SU-DHL-6 (cell line): ENCODE measurements around the gene MRPL2.
"Not testable (repeated sequence)": the region's sequence is repeated elsewhere in the genome, so short reads cannot be mapped to it uniquely, and the experiment has no call there.

ENCODE experiments used
- H2AFZ ChIP-seq: fragments of 200-600 bp; sonication (generic); 2 replicates; pipeline ENCODE4 v1.6.1; 2014; ENCODE audit warnings: low read depth, mild to moderate bottlenecking, moderate library complexity, mixed read lengths, antibody characterized with exemption, low read length; ENCODE audit not compliant: severe bottlenecking
- H3F3A ChIP-seq: fragments of 200-600 bp; shearing (Covaris generic); 2 replicates; pipeline ENCODE4 v1.6.0; 2016; ENCODE audit warnings: antibody characterized with exemption, mild to moderate bottlenecking; ENCODE audit not compliant: insufficient read depth
- H3K27ac ChIP-seq: fragments of 200-600 bp; sonication (generic); 2 replicates; pipeline ENCODE4 v1.5.1; 2016; ENCODE audit warnings: low read depth, mild to moderate bottlenecking, low read length, moderate library complexity, mixed read lengths
- H3K27me3 ChIP-seq: fragments of 200-600 bp; sonication (generic), shearing (Covaris generic); 2 replicates; pipeline ENCODE4 v1.6.0; 2014; ENCODE audit warnings: mild to moderate bottlenecking, low read length
- H3K36me3 ChIP-seq: fragments of 200-600 bp; sonication (generic); 2 replicates; pipeline ENCODE4 v1.6.1; 2014; ENCODE audit warnings: mild to moderate bottlenecking, low read length, mixed read lengths
- H3K4me2 ChIP-seq: fragments of 300-600, 200-600 bp; shearing (Covaris generic), sonication (generic); 2 replicates; pipeline ENCODE4 v1.6.0; 2014; ENCODE audit warnings: low read length, low read depth, mild to moderate bottlenecking; ENCODE audit not compliant: poor library complexity, severe bottlenecking
- H3K4me3 ChIP-seq: fragments of 200-600 bp; sonication (generic); 2 replicates; pipeline ENCODE4 v1.5.1; 2014; ENCODE audit warnings: antibody characterized with exemption, low read length, mild to moderate bottlenecking, mixed read lengths; ENCODE audit not compliant: insufficient read depth, poor library complexity, severe bottlenecking
- H3K79me2 ChIP-seq: fragments of 200-600 bp; sonication (generic); 2 replicates; pipeline ENCODE4 v1.6.1; 2014; ENCODE audit warnings: mild to moderate bottlenecking, low read length, moderate library complexity; ENCODE audit not compliant: insufficient read depth
- H3K9ac ChIP-seq: fragments of 200-600 bp; sonication (generic); 2 replicates; pipeline ENCODE4 v1.7.0; 2014; ENCODE audit warnings: mild to moderate bottlenecking, low read length
- H3K9me2 ChIP-seq: fragments of 200-600 bp; sonication (generic); replicated peaks from 2 replicates; pipeline ENCODE4 v1.6.1; 2014; ENCODE audit warnings: low read length; ENCODE audit not compliant: insufficient read depth
- H3K9me3 ChIP-seq: fragments of 200-600 bp; sonication (generic); 2 replicates; pipeline ENCODE4 v1.6.1; 2014; ENCODE audit warnings: low read length, mixed read lengths; ENCODE audit not compliant: insufficient read depth
- H4K20me1 ChIP-seq: fragments of 200-600 bp; sonication (generic); 2 replicates; pipeline ENCODE4 v1.6.1; 2014; ENCODE audit warnings: low read depth, mild to moderate bottlenecking, antibody characterized with exemption, low read length, moderate library complexity, mixed read lengths
- CTCF ChIP-seq: fragments of 200-600 bp; sonication (generic); IDR thresholded peaks from one replicate; pipeline ENCODE4 v1.5.1; 2017; ENCODE audit warnings: antibody characterized with exemption, mild to moderate bottlenecking, low read length, moderate library complexity; ENCODE audit not compliant: insufficient read depth, poor library complexity, severe bottlenecking
- EZH2phosphoT487 ChIP-seq: fragments of 200-600 bp; sonication (generic), shearing (Covaris generic); conservative IDR thresholded peaks from 2 replicates; pipeline ENCODE4 v1.6.1; 2018; ENCODE audit warnings: mild to moderate bottlenecking, antibody characterized with exemption, low read length, moderate library complexity, mixed read lengths

MRPL2 gene

GRCh38 chr6:43086022-43086658, 26.9 kb upstream of the MRPL2 start:
- H3K9ac ChIP-seq = no peak overlapping the region
- H2AFZ ChIP-seq = no peak overlapping the region
- no peaks in the 10 kb centered on the region for H3K9me2 ChIP-seq
- no peaks in the 10 kb centered on the region for H3K9me3 ChIP-seq
- no peak overlapping the region for H3K27ac ChIP-seq
- no peaks in the 10 kb centered on the region for H4K20me1 ChIP-seq
- H3K27me3 ChIP-seq = no peaks in the 10 kb centered on the region
- no peak overlapping the region for H3K4me3 ChIP-seq
- H3F3A ChIP-seq = no peaks in the 10 kb centered on the region
- TF ChIP-seq CTCF (no peak), EZH2phosphoT487 (no peak)
- no peak overlapping the region for H3K4me2 ChIP-seq
- H3K36me3 ChIP-seq = no peaks in the 10 kb centered on the region
- no peaks in the 10 kb centered on the region for H3K79me2 ChIP-seq

- Histone ChIP-seq H3F3A (no peaks in the 10 kb centered on the region), H3K79me2 (no peaks in the 10 kb centered on the region), H3K4me2 (no peak overlapping the region), H3K9ac (no peak overlapping the region), H3K9me2 (no peaks in the 10 kb centered on the region), H3K4me3 (no peak overlapping the region), H3K27me3 (no peaks in the 10 kb centered on the region), H4K20me1 (no peaks in the 10 kb centered on the region), H3K9me3 (no peaks in the 10 kb centered on the region), H2AFZ (no peak overlapping the region), H3K27ac (no peak overlapping the region), H3K36me3 (no peaks in the 10 kb centered on the region)
- TF ChIP-seq EZH2phosphoT487 = no peak
- TF ChIP-seq CTCF = no peak
Measured at GRCh38 chr6:43082806-43083655, 23.8 kb upstream of the MRPL2 start.

GRCh38 chr6:43081922-43082321, 22.7 kb upstream of the MRPL2 start:
- not testable (repeated sequence) for H3F3A ChIP-seq, H3K9ac ChIP-seq, H3K79me2 ChIP-seq, H3K9me3 ChIP-seq, H3K9me2 ChIP-seq, H3K4me3 ChIP-seq, H3K4me2 ChIP-seq, H2AFZ ChIP-seq, H3K27ac ChIP-seq, H3K27me3 ChIP-seq, H3K36me3 ChIP-seq, H4K20me1 ChIP-seq

- no peaks in the 10 kb centered on the region for H3K27me3 ChIP-seq
- H3K4me3 ChIP-seq = no peak overlapping the region
- H3K9ac ChIP-seq = no peak overlapping the region
- H3K4me2 ChIP-seq = no peak overlapping the region
- no peaks in the 10 kb centered on the region for H3F3A ChIP-seq
- no peak overlapping the region for H2AFZ ChIP-seq
- no peak overlapping the region for H3K27ac ChIP-seq
- no peaks in the 10 kb centered on the region for H3K79me2 ChIP-seq
- H3K9me3 ChIP-seq = no peaks in the 10 kb centered on the region
- H4K20me1 ChIP-seq = no peaks in the 10 kb centered on the region
- TF ChIP-seq EZH2phosphoT487 (no peak), CTCF (no peak)
- H3K9me2 ChIP-seq = no peaks in the 10 kb centered on the region
- no peaks in the 10 kb centered on the region for H3K36me3 ChIP-seq
Measured at GRCh38 chr6:43081043-43081442, 21.8 kb upstream of the MRPL2 start.
